GM12878 (cell line): Measurements from ENCODE around the gene MGAT4B. TPM values are rescaled to one million over a fixed set of nuclear protein-coding genes. Genes with fewer than 3 reads are reported as not detected.

Source experiments
- ATAC-seq: fragments of 200-7000 bp; cut with Tn5 transposase; 3 replicates; pipeline ENCODE4 v1.9.1; 2020; ENCODE audit warnings: mild to moderate bottlenecking, moderate library complexity
- BruUV-seq: library from RNA; stranded (reverse); fragments of 400-500 nt; replicated peaks from 2 replicates; lab custom pipeline; 2021; lab: Mats Ljungman, UMichigan
- CTCF ChIA-PET: fragments of 300-600 bp; sonication (Branson Sonifier 250); formaldehyde crosslinking; extraction: SDS; loops from one replicate; lab custom pipeline; 2021; ENCODE audit warnings: inconsistent platforms; lab: Yijun Ruan, JAX
- POLR2A ChIA-PET: fragments of 350-600 bp; formaldehyde crosslinking; extraction: SDS; loops from one replicate; lab custom pipeline; 2021; ENCODE audit warnings: inconsistent platforms; lab: Charles Lee
- RAD21 ChIA-PET: fragments of 300-600 bp; sonication (Branson Sonifier 250); formaldehyde crosslinking; loops from one replicate; lab custom pipeline; 2023; ENCODE audit warnings: antibody characterized with exemption; ENCODE audit not compliant: unreplicated experiment; lab: Charles Lee
- SMC1A ChIA-PET: fragments of 300-600 bp; sonication (Branson Sonifier 250); formaldehyde crosslinking; loops from one replicate; lab custom pipeline; 2023; ENCODE audit not compliant: unreplicated experiment, uncharacterized antibody; lab: Charles Lee
- DNase-seq: peaks from one replicate; pipeline ENCODE4 v3.0.0-alpha.2; 2011; ENCODE audit warnings: low read depth, low spot score
- FAIRE-seq: peaks from 3 replicates; lab custom pipeline; 2011; peaks lifted over from hg19 to GRCh38; lab: Jason Lieb, UNC
- H2AFZ ChIP-seq: 2 replicates; pipeline ENCODE4 v1.6.0; 2011; ENCODE audit warnings: low read depth, low read length, control low read depth; ENCODE audit not compliant: control insufficient read depth
- H3K27ac ChIP-seq: 2 replicates; pipeline ENCODE4 v1.5.1; 2011; ENCODE audit warnings: control low read depth; ENCODE audit not compliant: control insufficient read depth, insufficient read depth
- H3K27me3 ChIP-seq, 2 experiments: replicated peaks in 1 of 2; 2 replicates each; pipeline versions ENCODE4 v1.6.0 to v1.6.1; 2011; ENCODE audit warnings: low read length in 1 of 2; ENCODE audit not compliant: control insufficient read depth in 2 of 2, insufficient read depth in 2 of 2
- H3K36me3 ChIP-seq, 2 experiments: 2 replicates each; pipeline ENCODE4 v1.5.1; 2011; ENCODE audit warnings: low read length in 1 of 2; ENCODE audit not compliant: control insufficient read depth in 2 of 2, insufficient read depth in 2 of 2
- H3K4me1 ChIP-seq: 2 replicates; pipeline ENCODE4 v1.6.1; 2011; ENCODE audit warnings: mild to moderate bottlenecking, low read length, moderate library complexity, mixed read lengths; ENCODE audit not compliant: control insufficient read depth, insufficient read depth
- H3K4me2 ChIP-seq: 2 replicates; pipeline ENCODE4 v1.6.0; 2011; ENCODE audit warnings: control low read depth; ENCODE audit not compliant: control insufficient read depth, insufficient read depth
- H3K4me3 ChIP-seq: fragments of 200-600 bp; sonication (generic); 2 replicates; pipeline ENCODE4 v1.5.1; 2016
- H3K79me2 ChIP-seq: 2 replicates; pipeline ENCODE4 v1.6.0; 2011; ENCODE audit warnings: low read length; ENCODE audit not compliant: control insufficient read depth, insufficient read depth
- H3K9ac ChIP-seq: 2 replicates; pipeline ENCODE4 v1.8.0; 2011; ENCODE audit warnings: low read length, control low read depth, mixed read lengths; ENCODE audit not compliant: control insufficient read depth, insufficient read depth
- H3K9me3 ChIP-seq: replicated peaks from 3 replicates; pipeline ENCODE4 v1.5.1; 2011; ENCODE audit warnings: mild to moderate bottlenecking, low read length; ENCODE audit not compliant: control insufficient read depth, insufficient read depth
- H4K20me1 ChIP-seq: 2 replicates; pipeline ENCODE4 v1.6.0; 2011; ENCODE audit not compliant: control insufficient read depth, insufficient read depth
- BACH1 ChIP-seq: fragments of 450-650 bp; IDR thresholded peaks from 2 replicates; pipeline ENCODE4 v1.6.1; 2017; ENCODE audit warnings: mild to moderate bottlenecking, borderline replicate concordance
- CREB1 ChIP-seq: IDR thresholded peaks from 2 replicates; pipeline ENCODE4 v1.6.1; 2012; ENCODE audit warnings: low read depth, mild to moderate bottlenecking, inconsistent platforms
- HCFC1 ChIP-seq: fragments of 150-350 bp; IDR thresholded peaks from 2 replicates; pipeline ENCODE4 v1.6.1; 2014; ENCODE audit warnings: low read length
- POLR2A ChIP-seq: IDR thresholded peaks from 2 replicates; pipeline ENCODE4 v1.6.1; 2011; ENCODE audit warnings: low read depth, mild to moderate bottlenecking, low read length
- POLR2AphosphoS5 ChIP-seq: IDR thresholded peaks from 2 replicates; pipeline ENCODE4 v1.6.1; 2011; ENCODE audit warnings: mild to moderate bottlenecking, low read length, inconsistent platforms
- WGBS: methylation state at CpG from one replicate; pipeline ENCODE4 v1.1.6; 2016; ENCODE audit warnings: low lambda C conversion rate; ENCODE audit not compliant: insufficient replicate concordance, insufficient coverage; ENCODE audit errors: missing lambda C conversion rate; 5-methylcytosine and 5-hydroxymethylcytosine counted together
- in situ Hi-C: fragments of 300-500 bp; cut with MboI; formaldehyde crosslinking; loops from 9 replicates; pipeline ENCODE4 v1.14.3; 2018; ENCODE audit warnings: mixed read lengths
- intact Hi-C: fragments of 100-400 bp; cut with micrococcal nuclease; formaldehyde crosslinking; loops from one replicate; pipeline ENCODE4 v1.14.2; 2022; ENCODE audit not compliant: unreplicated experiment
- polyA plus RNA-seq, 11 experiments: library from polyadenylated mRNA; depleted of rRNA in 4 of 11; unstranded in 6 of 11; stranded (reverse) in 5 of 11; fragments of >200 nt; fragmentation: Nextera tagmentation in 4 of 11; fragmentation: Illumina TruSeq in 1 of 11; extraction: Ambion mirVana in 4 of 11; extraction: Trizol in 1 of 11; gene quantifications; 1 replicate in 1 of 11; 2 replicates in 10 of 11; pipeline versions ENCODE4 v1.2.1 to v1.2.3, GENCODE V29; 2011 to 2016; ENCODE audit warnings: inconsistent platforms in 2 of 11, missing spikeins in 2 of 11, low read depth in 1 of 11
- total RNA-seq, 4 experiments: library from RNA; depleted of rRNA in 3 of 4; stranded (reverse); fragments of >200 nt in 3 of 4; fragmentation: Illumina TruSeq in 1 of 4; extraction: Trizol in 1 of 4; gene quantifications; 2 replicates each; pipeline versions ENCODE4 v1.2.1 to v1.2.3, GENCODE V29; 2013 to 2021
- TF ChIP-seq, protein P1 (sequence below): fragments of 450-650 bp; IDR thresholded peaks from 2 replicates; pipeline ENCODE4 v1.6.1; 2017; ENCODE audit warnings: mild to moderate bottlenecking, low read depth, inconsistent platforms; ENCODE audit not compliant: poor library complexity, severe bottlenecking
- TF ChIP-seq, protein P2 (sequence below): fragments of 450-650 bp; IDR thresholded peaks from 2 replicates; pipeline ENCODE4 v1.6.1; 2017; ENCODE audit warnings: mild to moderate bottlenecking, moderate library complexity
- TF ChIP-seq, protein P3 (sequence below): fragments of 450-650 bp; IDR thresholded peaks from 2 replicates; pipeline ENCODE4 v1.6.1; 2017; ENCODE audit warnings: antibody characterized with exemption, mild to moderate bottlenecking, moderate library complexity

MGAT4B gene
- total and polyA plus RNA-seq, 10 of the 15 experiments (the other 5 are each of a cell fraction or from before 2014, with no cell fraction given) = 0.60 to 82.5 (median 34.4) TPM; not detected in 1

DNA sequence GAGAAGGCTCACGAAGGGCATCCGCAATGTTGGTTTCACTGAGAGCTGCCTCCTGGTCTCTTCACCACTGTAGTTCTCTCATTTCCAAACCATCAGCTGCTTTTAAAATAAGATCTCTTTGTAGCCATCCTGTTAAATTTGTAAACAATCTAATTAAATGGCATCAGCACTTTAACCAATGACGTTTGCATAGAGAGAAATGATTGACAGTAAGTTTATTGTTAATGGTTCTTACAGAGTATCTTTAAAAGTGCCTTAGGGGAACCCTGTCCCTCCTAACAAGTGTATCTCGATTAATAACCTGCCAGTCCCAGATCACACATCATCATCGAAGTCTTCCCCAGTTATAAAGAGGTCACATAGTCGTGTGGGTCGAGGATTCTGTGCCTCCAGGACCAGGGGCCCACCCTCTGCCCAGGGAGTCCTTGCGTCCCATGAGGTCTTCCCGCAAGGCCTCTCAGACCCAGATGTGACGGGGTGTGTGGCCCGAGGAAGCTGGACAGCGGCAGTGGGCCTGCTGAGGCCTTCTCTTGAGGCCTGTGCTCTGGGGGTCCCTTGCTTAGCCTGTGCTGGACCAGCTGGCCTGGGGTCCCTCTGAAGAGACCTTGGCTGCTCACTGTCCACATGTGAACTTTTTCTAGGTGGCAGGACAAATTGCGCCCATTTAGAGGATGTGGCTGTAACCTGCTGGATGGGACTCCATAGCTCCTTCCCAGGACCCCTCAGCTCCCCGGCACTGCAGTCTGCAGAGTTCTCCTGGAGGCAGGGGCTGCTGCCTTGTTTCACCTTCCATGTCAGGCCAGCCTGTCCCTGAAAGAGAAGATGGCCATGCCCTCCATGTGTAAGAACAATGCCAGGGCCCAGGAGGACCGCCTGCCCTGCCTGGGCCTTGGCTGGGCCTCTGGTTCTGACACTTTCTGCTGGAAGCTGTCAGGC lies 30.7 kb upstream of the MGAT4B start (continued):
- TF ChIP-seq HCFC1 = no peak
- peak; percentile 69 for TF ChIP-seq POLR2A
- TF ChIP-seq, protein P1, sequence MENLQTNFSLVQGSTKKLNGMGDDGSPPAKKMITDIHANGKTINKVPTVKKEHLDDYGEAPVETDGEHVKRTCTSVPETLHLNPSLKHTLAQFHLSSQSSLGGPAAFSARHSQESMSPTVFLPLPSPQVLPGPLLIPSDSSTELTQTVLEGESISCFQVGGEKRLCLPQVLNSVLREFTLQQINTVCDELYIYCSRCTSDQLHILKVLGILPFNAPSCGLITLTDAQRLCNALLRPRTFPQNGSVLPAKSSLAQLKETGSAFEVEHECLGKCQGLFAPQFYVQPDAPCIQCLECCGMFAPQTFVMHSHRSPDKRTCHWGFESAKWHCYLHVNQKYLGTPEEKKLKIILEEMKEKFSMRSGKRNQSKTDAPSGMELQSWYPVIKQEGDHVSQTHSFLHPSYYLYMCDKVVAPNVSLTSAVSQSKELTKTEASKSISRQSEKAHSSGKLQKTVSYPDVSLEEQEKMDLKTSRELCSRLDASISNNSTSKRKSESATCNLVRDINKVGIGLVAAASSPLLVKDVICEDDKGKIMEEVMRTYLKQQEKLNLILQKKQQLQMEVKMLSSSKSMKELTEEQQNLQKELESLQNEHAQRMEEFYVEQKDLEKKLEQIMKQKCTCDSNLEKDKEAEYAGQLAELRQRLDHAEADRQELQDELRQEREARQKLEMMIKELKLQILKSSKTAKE = no peak
- TF ChIP-seq, all 136 proteins: peak for 3

DNA sequence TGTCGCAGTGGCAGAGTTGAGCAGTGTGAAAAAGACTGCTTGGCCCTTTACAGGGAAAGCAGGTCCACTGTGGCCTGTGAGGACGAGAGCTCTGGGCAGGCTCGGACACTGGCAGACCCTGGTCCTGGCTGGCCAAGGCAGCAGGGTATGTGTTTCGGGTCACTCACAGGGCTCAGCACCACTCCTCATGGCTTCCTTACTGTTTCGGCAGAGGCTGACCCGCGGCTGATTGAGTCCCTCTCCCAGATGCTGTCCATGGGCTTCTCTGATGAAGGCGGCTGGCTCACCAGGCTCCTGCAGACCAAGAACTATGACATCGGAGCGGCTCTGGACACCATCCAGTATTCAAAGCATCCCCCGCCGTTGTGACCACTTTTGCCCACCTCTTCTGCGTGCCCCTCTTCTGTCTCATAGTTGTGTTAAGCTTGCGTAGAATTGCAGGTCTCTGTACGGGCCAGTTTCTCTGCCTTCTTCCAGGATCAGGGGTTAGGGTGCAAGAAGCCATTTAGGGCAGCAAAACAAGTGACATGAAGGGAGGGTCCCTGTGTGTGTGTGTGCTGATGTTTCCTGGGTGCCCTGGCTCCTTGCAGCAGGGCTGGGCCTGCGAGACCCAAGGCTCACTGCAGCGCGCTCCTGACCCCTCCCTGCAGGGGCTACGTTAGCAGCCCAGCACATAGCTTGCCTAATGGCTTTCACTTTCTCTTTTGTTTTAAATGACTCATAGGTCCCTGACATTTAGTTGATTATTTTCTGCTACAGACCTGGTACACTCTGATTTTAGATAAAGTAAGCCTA lies 29.8 kb upstream of the MGAT4B start:
- Histone ChIP-seq H3K36me3 (peaks cover 29 to 31% of the 10 kb centered on the region in 2 experiments; a peak in 3 of 4 replicates), H3K4me1 (peaks cover 9% of the 10 kb centered on the region), H3K9me3 (no peaks in the 10 kb centered on the region), H3K9ac (no peak overlapping the region), H3K4me2 (peak overlapping the region; percentile 55; the same call in 1 of the 2 replicates), H4K20me1 (no peaks in the 10 kb centered on the region), H3K27ac (no peak overlapping the region; the same call in 1 of the 2 replicates), H3K79me2 (no peaks in the 10 kb centered on the region), H3K4me3 (no peak overlapping the region), H2AFZ (no peak overlapping the region), H3K27me3 (no peaks in the 10 kb centered on the region)
- SMC1A ChIA-PET = interaction anchor here (1.0 to 1.1 kb wide), 2 partner anchors 9 to 12 kb away, joined by 3 read pairs; no protein-coding TSS in a partner anchor
- FAIRE-seq = no peak
- CTCF ChIA-PET = interaction anchor here (0.6 to 1.7 kb wide), 4 partner anchors 34 to 73 kb away, joined by 3 to 4 read pairs (median 3); no protein-coding TSS in a partner anchor
- peak; percentile 83 for ATAC-seq
- intact Hi-C loops = no loop called here
- POLR2A ChIA-PET = interaction anchor here (0.8 to 1.7 kb wide), 3 partner anchors 9 to 19 kb away, joined by 3 to 4 read pairs (median 3); no protein-coding TSS in a partner anchor
- BruUV-seq = TSS peak; percentile 52
- no peak for DNase-seq
- in situ Hi-C loops = no loop called here
- RAD21 ChIA-PET = no interaction called here
- 96% methylated on average over 19 of the region's 19 CpGs for WGBS
- TF ChIP-seq POLR2A (peak; percentile 59), POLR2AphosphoS5 (peak; percentile 60; the same call in 1 of the 2 replicates), CREB1 (no peak), BACH1 (0 out of 2 replicates have a peak, but pooled peaks have one; percentile 43), HCFC1 (no peak)
- TF ChIP-seq, protein P2, sequence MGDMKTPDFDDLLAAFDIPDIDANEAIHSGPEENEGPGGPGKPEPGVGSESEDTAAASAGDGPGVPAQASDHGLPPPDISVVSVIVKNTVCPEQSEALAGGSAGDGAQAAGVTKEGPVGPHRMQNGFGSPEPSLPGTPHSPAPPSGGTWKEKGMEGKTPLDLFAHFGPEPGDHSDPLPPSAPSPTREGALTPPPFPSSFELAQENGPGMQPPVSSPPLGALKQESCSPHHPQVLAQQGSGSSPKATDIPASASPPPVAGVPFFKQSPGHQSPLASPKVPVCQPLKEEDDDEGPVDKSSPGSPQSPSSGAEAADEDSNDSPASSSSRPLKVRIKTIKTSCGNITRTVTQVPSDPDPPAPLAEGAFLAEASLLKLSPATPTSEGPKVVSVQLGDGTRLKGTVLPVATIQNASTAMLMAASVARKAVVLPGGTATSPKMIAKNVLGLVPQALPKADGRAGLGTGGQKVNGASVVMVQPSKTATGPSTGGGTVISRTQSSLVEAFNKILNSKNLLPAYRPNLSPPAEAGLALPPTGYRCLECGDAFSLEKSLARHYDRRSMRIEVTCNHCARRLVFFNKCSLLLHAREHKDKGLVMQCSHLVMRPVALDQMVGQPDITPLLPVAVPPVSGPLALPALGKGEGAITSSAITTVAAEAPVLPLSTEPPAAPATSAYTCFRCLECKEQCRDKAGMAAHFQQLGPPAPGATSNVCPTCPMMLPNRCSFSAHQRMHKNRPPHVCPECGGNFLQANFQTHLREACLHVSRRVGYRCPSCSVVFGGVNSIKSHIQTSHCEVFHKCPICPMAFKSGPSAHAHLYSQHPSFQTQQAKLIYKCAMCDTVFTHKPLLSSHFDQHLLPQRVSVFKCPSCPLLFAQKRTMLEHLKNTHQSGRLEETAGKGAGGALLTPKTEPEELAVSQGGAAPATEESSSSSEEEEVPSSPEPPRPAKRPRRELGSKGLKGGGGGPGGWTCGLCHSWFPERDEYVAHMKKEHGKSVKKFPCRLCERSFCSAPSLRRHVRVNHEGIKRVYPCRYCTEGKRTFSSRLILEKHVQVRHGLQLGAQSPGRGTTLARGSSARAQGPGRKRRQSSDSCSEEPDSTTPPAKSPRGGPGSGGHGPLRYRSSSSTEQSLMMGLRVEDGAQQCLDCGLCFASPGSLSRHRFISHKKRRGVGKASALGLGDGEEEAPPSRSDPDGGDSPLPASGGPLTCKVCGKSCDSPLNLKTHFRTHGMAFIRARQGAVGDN = no peak
- TF ChIP-seq, protein P3, sequence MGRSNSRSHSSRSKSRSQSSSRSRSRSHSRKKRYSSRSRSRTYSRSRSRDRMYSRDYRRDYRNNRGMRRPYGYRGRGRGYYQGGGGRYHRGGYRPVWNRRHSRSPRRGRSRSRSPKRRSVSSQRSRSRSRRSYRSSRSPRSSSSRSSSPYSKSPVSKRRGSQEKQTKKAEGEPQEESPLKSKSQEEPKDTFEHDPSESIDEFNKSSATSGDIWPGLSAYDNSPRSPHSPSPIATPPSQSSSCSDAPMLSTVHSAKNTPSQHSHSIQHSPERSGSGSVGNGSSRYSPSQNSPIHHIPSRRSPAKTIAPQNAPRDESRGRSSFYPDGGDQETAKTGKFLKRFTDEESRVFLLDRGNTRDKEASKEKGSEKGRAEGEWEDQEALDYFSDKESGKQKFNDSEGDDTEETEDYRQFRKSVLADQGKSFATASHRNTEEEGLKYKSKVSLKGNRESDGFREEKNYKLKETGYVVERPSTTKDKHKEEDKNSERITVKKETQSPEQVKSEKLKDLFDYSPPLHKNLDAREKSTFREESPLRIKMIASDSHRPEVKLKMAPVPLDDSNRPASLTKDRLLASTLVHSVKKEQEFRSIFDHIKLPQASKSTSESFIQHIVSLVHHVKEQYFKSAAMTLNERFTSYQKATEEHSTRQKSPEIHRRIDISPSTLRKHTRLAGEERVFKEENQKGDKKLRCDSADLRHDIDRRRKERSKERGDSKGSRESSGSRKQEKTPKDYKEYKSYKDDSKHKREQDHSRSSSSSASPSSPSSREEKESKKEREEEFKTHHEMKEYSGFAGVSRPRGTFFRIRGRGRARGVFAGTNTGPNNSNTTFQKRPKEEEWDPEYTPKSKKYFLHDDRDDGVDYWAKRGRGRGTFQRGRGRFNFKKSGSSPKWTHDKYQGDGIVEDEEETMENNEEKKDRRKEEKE = no peak
